B cell (primary cell): ENCODE data around the gene MBP. TPM values are rescaled to one million over a fixed set of nuclear protein-coding genes. Genes with fewer than 3 reads are reported as not detected.

ENCODE experiments used
- ATAC-seq: fragments of 200-7000 bp; cut with Tn5 transposase; one replicate; pipeline ENCODE4 v1.10.0; 2021; ENCODE audit warnings: low read depth, mild to moderate bottlenecking, moderate number of reproducible peaks, moderate library complexity
- CTCF ChIA-PET: fragments of 350-600 bp; sonication (Branson Sonifier 250); formaldehyde crosslinking; loops from one replicate; lab custom pipeline; 2021; ENCODE audit warnings: antibody characterized with exemption, inconsistent platforms; lab: Charles Lee
- POLR2A ChIA-PET: fragments of 350-600 bp; sonication (Branson Sonifier 250); formaldehyde crosslinking; loops from one replicate; lab custom pipeline; 2021; ENCODE audit warnings: antibody characterized with exemption; lab: Charles Lee
- DNase-seq: peaks from one replicate; pipeline ENCODE4 v3.0.0; 2013
- H2AFZ ChIP-seq: 2 replicates; pipeline ENCODE4 v1.6.1; 2012; ENCODE audit warnings: mild to moderate bottlenecking, low read depth, low read length; ENCODE audit not compliant: insufficient read depth, poor library complexity, severe bottlenecking
- H3K27ac ChIP-seq, 2 donors: 1 replicate in 1 of 2; 2 replicates in 1 of 2; pipeline ENCODE4 v1.5.1; 2012 to 2013; ENCODE audit warnings: low read length in 2 of 2, mild to moderate bottlenecking in 2 of 2, moderate library complexity in 1 of 2
- H3K27me3 ChIP-seq, 4 experiments: fragments of 200-600 bp in 1 of 4; sonication (generic) in 1 of 4; replicated peaks in 1 of 4; 1 replicate in 2 of 4; 2 replicates in 2 of 4; pipeline versions ENCODE4 v1.6.1 to v1.7.0; 2013 to 2016; ENCODE audit warnings: low read length in 3 of 4, mild to moderate bottlenecking in 2 of 4, mixed read lengths in 1 of 4, moderate library complexity in 1 of 4; ENCODE audit not compliant: insufficient read depth in 4 of 4, control insufficient read depth in 3 of 4; ENCODE audit errors: control extremely low read depth in 1 of 4
- H3K36me3 ChIP-seq, 2 experiments: replicated peaks in 1 of 2; 1 replicate in 1 of 2; 2 replicates in 1 of 2; pipeline versions ENCODE4 v1.6.1 to v1.7.1; 2013; ENCODE audit warnings: low read length in 1 of 2; ENCODE audit not compliant: insufficient read depth in 2 of 2, control insufficient read depth in 1 of 2; ENCODE audit errors: control extremely low read depth in 1 of 2, extremely low read depth in 1 of 2
- H3K4me1 ChIP-seq, 2 donors: fragments of 200-600 bp in 1 of 2; sonication (generic) in 1 of 2; 1 replicate in 1 of 2; 2 replicates in 1 of 2; pipeline versions ENCODE4 v1.5.1 to v1.6.1; 2013 to 2017; ENCODE audit warnings: low read length in 2 of 2; ENCODE audit not compliant: control insufficient read depth in 2 of 2, insufficient read depth in 2 of 2
- H3K4me2 ChIP-seq: replicated peaks from 2 replicates; pipeline ENCODE3; 2012; ENCODE audit warnings: mild to moderate bottlenecking, low read depth, low read length; ENCODE audit not compliant: poor library complexity, severe bottlenecking
- H3K4me3 ChIP-seq, 5 experiments: fragments of 200-600 bp in 1 of 5; sonication (generic) in 1 of 5; 1 replicate in 3 of 5; 2 replicates in 2 of 5; pipeline versions ENCODE4 v1.5.1 to v1.7.0; 2011 to 2016; ENCODE audit warnings: low read length in 4 of 5, mild to moderate bottlenecking in 4 of 5, low read depth in 2 of 5, control low read depth in 1 of 5, moderate library complexity in 1 of 5; ENCODE audit not compliant: insufficient read depth in 1 of 5; ENCODE audit errors: control extremely low read depth in 1 of 5, extremely low read depth in 1 of 5
- H3K79me2 ChIP-seq: fragments of 200-600 bp; sonication (generic); one replicate; pipeline ENCODE4 v1.6.0; 2016; ENCODE audit warnings: low read length; ENCODE audit not compliant: control insufficient read depth, insufficient read depth
- H3K9ac ChIP-seq: fragments of 200-600 bp; sonication (generic); 2 replicates; pipeline ENCODE4 v1.6.1; 2017; ENCODE audit warnings: mild to moderate bottlenecking, low read length, moderate library complexity
- H3K9me3 ChIP-seq, 3 donors: one replicate each; pipeline versions ENCODE4 v1.6.1 to v1.7.1; 2013; ENCODE audit warnings: low read length in 2 of 3; ENCODE audit not compliant: control insufficient read depth in 2 of 3, insufficient read depth in 1 of 3; ENCODE audit errors: control extremely low read depth in 1 of 3
- H4K20me1 ChIP-seq: 2 replicates; pipeline ENCODE4 v1.6.0; 2012; ENCODE audit warnings: mild to moderate bottlenecking, low read length; ENCODE audit not compliant: insufficient read depth, control insufficient read depth, poor library complexity, severe bottlenecking
- H3K27ac Mint-ChIP-seq: one replicate; pipeline ENCODE4 v1.8.0; 2021; ENCODE audit warnings: mixed read lengths
- H3K27me3 Mint-ChIP-seq: one replicate; pipeline ENCODE4 v1.8.0; 2021; ENCODE audit warnings: mixed read lengths
- H3K4me1 Mint-ChIP-seq: one replicate; pipeline ENCODE4 v1.8.0; 2021; ENCODE audit warnings: mixed read lengths
- H3K4me3 Mint-ChIP-seq: one replicate; pipeline ENCODE4 v1.8.0; 2021; ENCODE audit warnings: mixed read lengths
- H3K9me3 Mint-ChIP-seq: one replicate; pipeline ENCODE4 v1.8.0; 2022; ENCODE audit warnings: mixed read lengths; ENCODE audit not compliant: insufficient read depth
- EZH2 ChIP-seq: IDR thresholded peaks from 2 replicates; pipeline ENCODE4 v1.6.1; 2012; ENCODE audit warnings: borderline replicate concordance, low read depth, mild to moderate bottlenecking, moderate library complexity, low read length; ENCODE audit not compliant: insufficient read depth, poor library complexity, severe bottlenecking
- WGBS: methylation state at CpG from one replicate; pipeline ENCODE4 v1.1.5; 2013; ENCODE audit warnings: missing lambda C conversion rate; ENCODE audit not compliant: insufficient coverage; 5-methylcytosine and 5-hydroxymethylcytosine counted together
- intact Hi-C: fragments of 100-400 bp; cut with micrococcal nuclease; formaldehyde crosslinking; loops from one replicate; pipeline ENCODE4 v1.10.0; 2022
- polyA plus RNA-seq: library from polyadenylated mRNA; depleted of rRNA; stranded (reverse); fragments of >200 nt; gene quantifications from 2 replicates; pipeline ENCODE4 v1.2.3, GENCODE V29; 2012
- total RNA-seq, 2 donors: library from RNA; stranded (reverse); fragments of 120-200 nt in 1 of 2; gene quantifications; 1 replicate in 1 of 2; 2 replicates in 1 of 2; pipeline versions ENCODE4 v1.2.3 to v1.2.4, GENCODE V29; 2013 to 2022
- TF ChIP-seq, protein P1 (sequence below): fragments of 200-600 bp; IDR thresholded peaks from one replicate; pipeline ENCODE4 v1.8.0; 2022; ENCODE audit warnings: antibody characterized with exemption, mild to moderate bottlenecking

Gene MBP
- total and polyA plus RNA-seq, 2 donors (not counting 1 experiment from before 2014, with no cell fraction given), result 30.1 to 192 TPM

DNA sequence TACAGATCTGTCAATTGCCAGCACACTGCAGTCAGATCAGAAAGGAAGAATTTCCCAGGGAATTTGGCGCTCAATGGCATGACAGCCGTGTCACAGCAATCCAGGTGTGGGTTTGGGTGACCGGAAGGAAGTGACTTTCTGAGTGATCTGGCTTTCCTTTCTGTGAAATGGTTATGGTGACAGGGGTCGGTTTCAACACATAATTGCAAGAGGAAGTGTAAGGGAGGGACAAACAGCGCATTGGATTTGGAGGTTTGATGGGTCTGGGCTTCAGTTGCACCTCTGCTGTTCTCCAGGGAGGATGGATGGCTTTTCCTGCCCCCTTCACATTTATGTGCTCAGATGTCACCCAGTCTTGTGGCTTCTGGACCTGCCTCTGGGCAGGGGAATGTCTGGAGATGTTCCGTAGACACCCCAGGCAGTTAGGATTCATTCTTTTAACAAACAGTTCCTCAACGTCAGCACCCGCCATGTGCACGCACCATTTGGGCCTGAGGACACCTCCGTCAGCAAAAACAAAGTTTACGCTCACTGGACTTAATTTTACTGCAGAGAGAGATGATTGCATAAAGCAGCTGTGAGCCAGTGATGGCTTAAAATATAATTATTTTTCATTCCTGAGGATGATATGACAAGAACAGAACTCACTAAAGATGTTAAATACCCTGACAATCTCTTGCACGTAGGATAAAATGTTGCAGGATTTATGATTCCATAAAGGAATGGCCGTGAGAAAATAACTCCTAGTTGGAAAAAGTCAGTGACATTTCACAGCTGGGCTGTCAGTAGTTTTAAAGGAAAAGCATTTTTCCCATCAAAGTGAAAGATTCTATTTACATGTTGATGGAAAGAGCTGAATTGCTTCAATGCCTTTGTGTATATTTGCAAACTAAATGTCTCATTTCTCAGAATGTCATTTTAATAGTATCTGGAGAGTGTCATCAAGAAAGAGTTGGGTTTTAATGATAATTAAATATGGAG lies 36.9 kb downstream of the MBP start:
- intact Hi-C loops, result loop anchor here (5.0 kb wide), 1 partner anchor 37 kb away; the partner anchor contains the start of gene MBP
- Histone ChIP-seq H3K27me3 (no peaks in the 10 kb centered on the region), H3K27ac (no peak overlapping the region), H3K9ac (no peak overlapping the region), H3K36me3 (peaks cover 0 to 34% of the 10 kb centered on the region in 2 experiments), H3K9me3 (no peaks in the 10 kb centered on the region), H4K20me1 (peaks cover 54% of the 10 kb centered on the region), H3K4me1 (peaks cover 28 to 32% of the 10 kb centered on the region in 2 donors), H3K79me2 (peaks cover 97% of the 10 kb centered on the region), H3K4me3 (no peak overlapping the region), H3K4me2 (no peak overlapping the region), H2AFZ (no peak overlapping the region)
- ATAC-seq (no peak), DNase-seq (no peak)
- TF ChIP-seq, protein P1, sequence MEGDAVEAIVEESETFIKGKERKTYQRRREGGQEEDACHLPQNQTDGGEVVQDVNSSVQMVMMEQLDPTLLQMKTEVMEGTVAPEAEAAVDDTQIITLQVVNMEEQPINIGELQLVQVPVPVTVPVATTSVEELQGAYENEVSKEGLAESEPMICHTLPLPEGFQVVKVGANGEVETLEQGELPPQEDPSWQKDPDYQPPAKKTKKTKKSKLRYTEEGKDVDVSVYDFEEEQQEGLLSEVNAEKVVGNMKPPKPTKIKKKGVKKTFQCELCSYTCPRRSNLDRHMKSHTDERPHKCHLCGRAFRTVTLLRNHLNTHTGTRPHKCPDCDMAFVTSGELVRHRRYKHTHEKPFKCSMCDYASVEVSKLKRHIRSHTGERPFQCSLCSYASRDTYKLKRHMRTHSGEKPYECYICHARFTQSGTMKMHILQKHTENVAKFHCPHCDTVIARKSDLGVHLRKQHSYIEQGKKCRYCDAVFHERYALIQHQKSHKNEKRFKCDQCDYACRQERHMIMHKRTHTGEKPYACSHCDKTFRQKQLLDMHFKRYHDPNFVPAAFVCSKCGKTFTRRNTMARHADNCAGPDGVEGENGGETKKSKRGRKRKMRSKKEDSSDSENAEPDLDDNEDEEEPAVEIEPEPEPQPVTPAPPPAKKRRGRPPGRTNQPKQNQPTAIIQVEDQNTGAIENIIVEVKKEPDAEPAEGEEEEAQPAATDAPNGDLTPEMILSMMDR, result no peak
- no peak for TF ChIP-seq EZH2
- WGBS, result 81% methylated on average over 8 of the region's 13 CpGs
- ChIA-PET POLR2A (interaction anchor here (0.5 to 1.0 kb wide), 2 partner anchors 9 to 14 kb away, joined by 3 to 4 read pairs; no protein-coding TSS in a partner anchor), CTCF (interaction anchor here (1.0 to 3.0 kb wide), 4 partner anchors 28 to 95 kb away, joined by 3 to 14 read pairs (median 4); partner anchors contain the start of gene MBP)
- H3K9me3 Mint-ChIP-seq, result no peaks in the 10 kb centered on the region
- H3K27ac Mint-ChIP-seq, result peak overlapping the region; percentile 53
- H3K27me3 Mint-ChIP-seq, result no peaks in the 10 kb centered on the region
- H3K4me3 Mint-ChIP-seq, result no peak overlapping the region
- H3K4me1 Mint-ChIP-seq, result peaks cover 49% of the 10 kb centered on the region
